Measurements from ENCODE around the gene RMC1.

GRCh38 chr18:23456835-23457234 is 46.5 kb upstream of the RMC1 start:
- TF ChIP-seq POLR2A (IDR thresholded peaks at IDR 0.05): no peak
- TF ChIP-seq, protein P1, sequence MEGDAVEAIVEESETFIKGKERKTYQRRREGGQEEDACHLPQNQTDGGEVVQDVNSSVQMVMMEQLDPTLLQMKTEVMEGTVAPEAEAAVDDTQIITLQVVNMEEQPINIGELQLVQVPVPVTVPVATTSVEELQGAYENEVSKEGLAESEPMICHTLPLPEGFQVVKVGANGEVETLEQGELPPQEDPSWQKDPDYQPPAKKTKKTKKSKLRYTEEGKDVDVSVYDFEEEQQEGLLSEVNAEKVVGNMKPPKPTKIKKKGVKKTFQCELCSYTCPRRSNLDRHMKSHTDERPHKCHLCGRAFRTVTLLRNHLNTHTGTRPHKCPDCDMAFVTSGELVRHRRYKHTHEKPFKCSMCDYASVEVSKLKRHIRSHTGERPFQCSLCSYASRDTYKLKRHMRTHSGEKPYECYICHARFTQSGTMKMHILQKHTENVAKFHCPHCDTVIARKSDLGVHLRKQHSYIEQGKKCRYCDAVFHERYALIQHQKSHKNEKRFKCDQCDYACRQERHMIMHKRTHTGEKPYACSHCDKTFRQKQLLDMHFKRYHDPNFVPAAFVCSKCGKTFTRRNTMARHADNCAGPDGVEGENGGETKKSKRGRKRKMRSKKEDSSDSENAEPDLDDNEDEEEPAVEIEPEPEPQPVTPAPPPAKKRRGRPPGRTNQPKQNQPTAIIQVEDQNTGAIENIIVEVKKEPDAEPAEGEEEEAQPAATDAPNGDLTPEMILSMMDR (IDR thresholded peaks at IDR 0.05): no peak
- no peak for TF ChIP-seq POLR2AphosphoS5 (IDR thresholded peaks at IDR 0.05)
- TF ChIP-seq EP300 (IDR thresholded peaks at IDR 0.05): no peak
